Naive thymus-derived CD8-positive, alpha-beta T cell (primary cell): ENCODE data around the gene FAN1. TPM values are rescaled to one million over a fixed set of nuclear protein-coding genes. Genes with fewer than 3 reads are reported as not detected.

Experiments used
- ATAC-seq, 2 donors: fragments of 150-1000 bp; cut with Tn5 transposase in 1 of 2; sonication (Bioruptor Pico), chemical (Tn5 transposase) in 1 of 2; 1 replicate in 1 of 2; 2 replicates in 1 of 2; pipeline ENCODE4 v1.10.0; 2021; ENCODE audit warnings: mild to moderate bottlenecking in 2 of 2, moderate library complexity in 2 of 2
- POLR2A ChIA-PET: fragments of 350-600 bp; sonication (Branson Sonifier 250); formaldehyde crosslinking; loops from one replicate; lab custom pipeline; 2021; ENCODE audit warnings: antibody characterized with exemption; lab: Charles Lee
- DNase-seq, 10 donors: peaks; one replicate each; pipeline versions ENCODE4 v3.0.0 to v3.0.0-alpha.2; 2020 to 2022
- H3K27ac Mint-ChIP-seq, 10 donors: one replicate each; pipeline ENCODE4 v1.8.0; 2020 to 2022; ENCODE audit warnings: mild to moderate bottlenecking in 10 of 10, mixed read lengths in 10 of 10, moderate library complexity in 4 of 10, inconsistent platforms in 1 of 10
- H3K27me3 Mint-ChIP-seq, 5 donors: one replicate each; pipeline ENCODE4 v1.8.0; 2021 to 2022; ENCODE audit warnings: mixed read lengths in 5 of 5
- H3K36me3 Mint-ChIP-seq, 3 donors: one replicate each; pipeline ENCODE4 v1.8.0; 2020 to 2022; ENCODE audit warnings: mixed read lengths in 3 of 3, mild to moderate bottlenecking in 2 of 3, inconsistent platforms in 1 of 3
- H3K4me1 Mint-ChIP-seq, 4 donors: one replicate each; pipeline ENCODE4 v1.8.0; 2021 to 2022; ENCODE audit warnings: mixed read lengths in 4 of 4
- H3K4me3 Mint-ChIP-seq, 10 donors: one replicate each; pipeline ENCODE4 v1.8.0; 2020 to 2022; ENCODE audit warnings: mild to moderate bottlenecking in 10 of 10, mixed read lengths in 10 of 10, moderate library complexity in 6 of 10, inconsistent platforms in 1 of 10
- H3K9me3 Mint-ChIP-seq, 9 donors: one replicate each; pipeline ENCODE4 v1.8.0; 2020 to 2022; ENCODE audit warnings: mixed read lengths in 9 of 9, mild to moderate bottlenecking in 3 of 9, inconsistent platforms in 1 of 9, moderate library complexity in 1 of 9
- polyA plus RNA-seq, 3 donors: library from polyadenylated mRNA; unstranded; fragments of 300-500 nt; fragmentation: Illumina TruSeq; gene quantifications; one replicate each; pipeline ENCODE4 v1.2.3, GENCODE V29; 2021
- total RNA-seq, 8 experiments: library from RNA in 2 of 8; stranded (reverse) in 2 of 8; gene quantifications; one replicate each; pipeline ENCODE4 v1.2.3 and lab custom pipeline; 2021 to 2026

FAN1 gene
- total and polyA plus RNA-seq, 5 experiments from 2014 or later, result 7.4 to 34.8 (median 10.0) TPM

GRCh38 chr15:30939161-30939560 is 35.4 kb downstream of the FAN1 start:
- H3K36me3 Mint-ChIP-seq, result peaks cover 0 to 85% (median 25%) of the 10 kb centered on the region in 3 donors

GRCh38 chr15:30940359-30940758 is 36.6 kb downstream of the FAN1 start:
- Mint-ChIP-seq H3K27ac (peak overlapping the region in 2 of 10 donors; percentile 49 to 57), H3K4me3 (no peak overlapping the region), H3K9me3 (no peaks in the 10 kb centered on the region), H3K27me3 (no peaks in the 10 kb centered on the region), H3K4me1 (no peaks in the 10 kb centered on the region), H3K36me3 (peaks cover 0 to 87% (median 25%) of the 10 kb centered on the region in 3 donors)
- DNase-seq (no peak), ATAC-seq (no peak)
- POLR2A ChIA-PET, result no interaction called here

More at GRCh38 chr15:30939161-30939560, 35.4 kb downstream of the FAN1 start:
- ATAC-seq, result no peak
- POLR2A ChIA-PET, result no interaction called here
- no peak for DNase-seq
- no peak overlapping the region for H3K4me3 Mint-ChIP-seq
- peak overlapping the region in 5 of 10 donors; percentile 14 to 43 (median 24) for H3K27ac Mint-ChIP-seq
- H3K4me1 Mint-ChIP-seq, result peaks cover 0 to under 1% (median 0%) of the 10 kb centered on the region in 4 donors
- no peaks in the 10 kb centered on the region for H3K27me3 Mint-ChIP-seq
- no peaks in the 10 kb centered on the region for H3K9me3 Mint-ChIP-seq

GRCh38 chr15:30941520-30941919 is 37.8 kb downstream of the FAN1 start:
- Mint-ChIP-seq H3K4me1 (no peaks in the 10 kb centered on the region), H3K36me3 (peaks cover 0 to 93% (median 28%) of the 10 kb centered on the region in 3 donors), H3K9me3 (no peaks in the 10 kb centered on the region), H3K4me3 (no peak overlapping the region), H3K27ac (peak overlapping the region in 4 of 10 donors; percentile 3 to 70 (median 46)), H3K27me3 (no peaks in the 10 kb centered on the region)
- POLR2A ChIA-PET, result no interaction called here
- ATAC-seq (no peak), DNase-seq (no peak)

GRCh38 chr15:30943654-30944335 is 40.1 kb downstream of the FAN1 start:
- ATAC-seq, result no peak

GRCh38 chr15:30953183-30953582 is 49.5 kb downstream of the FAN1 start:
- no peak overlapping the region for H3K4me3 Mint-ChIP-seq
- H3K27me3 Mint-ChIP-seq, result no peaks in the 10 kb centered on the region
- peaks cover 0 to 8% (median 0%) of the 10 kb centered on the region in 4 donors for H3K4me1 Mint-ChIP-seq
- H3K36me3 Mint-ChIP-seq, result peaks cover 17 to 97% (median 72%) of the 10 kb centered on the region in 3 donors
- peaks cover 0 to 4% (median 0%) of the 10 kb centered on the region in 9 donors for H3K9me3 Mint-ChIP-seq
- H3K27ac Mint-ChIP-seq, result peak overlapping the region in 5 of 10 donors; percentile 1 to 71 (median 41)
- DNase-seq (no peak), ATAC-seq (no peak)
- POLR2A ChIA-PET, result no interaction called here

More at GRCh38 chr15:30943654-30944335, 40.1 kb downstream of the FAN1 start:
- Mint-ChIP-seq H3K4me1 (peaks cover 0 to 2% (median 0%) of the 10 kb centered on the region in 4 donors), H3K27me3 (no peaks in the 10 kb centered on the region), H3K36me3 (peaks cover 4 to 93% (median 34%) of the 10 kb centered on the region in 3 donors), H3K4me3 (no peak overlapping the region), H3K27ac (peak overlapping the region in 2 of 10 donors; percentile 11 to 22), H3K9me3 (no peaks in the 10 kb centered on the region)
- DNase-seq, result no peak
- POLR2A ChIA-PET, result no interaction called here

- POLR2A ChIA-PET, result no interaction called here
- peak overlapping the region in 1 of 10 donors; percentile 7 for H3K4me3 Mint-ChIP-seq
- peak overlapping the region in 7 of 10 donors; percentile 38 to 90 (median 65) for H3K27ac Mint-ChIP-seq
- ATAC-seq (no peak), DNase-seq (no peak)
- peaks cover 0 to 8% (median 0%) of the 10 kb centered on the region in 4 donors for H3K4me1 Mint-ChIP-seq
- H3K27me3 Mint-ChIP-seq, result no peaks in the 10 kb centered on the region
- peaks cover 0 to 4% (median 0%) of the 10 kb centered on the region in 9 donors for H3K9me3 Mint-ChIP-seq
- peaks cover 17 to 95% (median 68%) of the 10 kb centered on the region in 3 donors for H3K36me3 Mint-ChIP-seq
Observed at GRCh38 chr15:30953731-30954378, 50.1 kb downstream of the FAN1 start.

- peak overlapping the region in 1 of 10 donors; percentile 31 for H3K27ac Mint-ChIP-seq
- DNase-seq (no peak), ATAC-seq (no peak)
- peaks cover 0 to 2% (median 0%) of the 10 kb centered on the region in 9 donors for H3K9me3 Mint-ChIP-seq
- no peaks in the 10 kb centered on the region for H3K27me3 Mint-ChIP-seq
- H3K36me3 Mint-ChIP-seq, result peaks cover 9 to 95% (median 64%) of the 10 kb centered on the region in 3 donors
- peaks cover 0 to 8% (median 2%) of the 10 kb centered on the region in 4 donors for H3K4me1 Mint-ChIP-seq
- POLR2A ChIA-PET, result no interaction called here
- no peak overlapping the region for H3K4me3 Mint-ChIP-seq
Observed at GRCh38 chr15:30954674-30955073, 51.0 kb downstream of the FAN1 start.

GRCh38 chr15:30956216-30957124 is 52.8 kb downstream of the FAN1 start:
- peaks cover 10 to 94% (median 47%) of the 10 kb centered on the region in 3 donors for H3K36me3 Mint-ChIP-seq
- peak overlapping the region in 7 of 10 donors; percentile 6 to 82 (median 42) for H3K27ac Mint-ChIP-seq
- no peaks in the 10 kb centered on the region for H3K27me3 Mint-ChIP-seq
- ATAC-seq (no peak), DNase-seq (no peak)
- peaks cover 0 to 9% (median 6%) of the 10 kb centered on the region in 4 donors for H3K4me1 Mint-ChIP-seq
- POLR2A ChIA-PET, result no interaction called here
- H3K4me3 Mint-ChIP-seq, result no peak overlapping the region
- no peaks in the 10 kb centered on the region for H3K9me3 Mint-ChIP-seq

- POLR2A ChIA-PET, result no interaction called here
- no peak for DNase-seq
- peak overlapping the region in 4 of 10 donors; percentile 3 to 77 (median 46) for H3K27ac Mint-ChIP-seq
- ATAC-seq, result no peak
- H3K4me3 Mint-ChIP-seq, result no peak overlapping the region
- no peaks in the 10 kb centered on the region for H3K27me3 Mint-ChIP-seq
- no peaks in the 10 kb centered on the region for H3K9me3 Mint-ChIP-seq
- H3K4me1 Mint-ChIP-seq, result peaks cover 10 to 23% (median 21%) of the 10 kb centered on the region in 4 donors
- peaks cover 11 to 87% (median 32%) of the 10 kb centered on the region in 3 donors for H3K36me3 Mint-ChIP-seq
Observed at GRCh38 chr15:30958219-30958618, 54.5 kb downstream of the FAN1 start.

- Mint-ChIP-seq H3K36me3 (peaks cover 5 to 80% (median 13%) of the 10 kb centered on the region in 3 donors), H3K4me1 (peaks cover 18 to 37% (median 27%) of the 10 kb centered on the region in 4 donors), H3K27ac (peak overlapping the region in 4 of 10 donors; percentile 33 to 88 (median 61)), H3K27me3 (no peaks in the 10 kb centered on the region), H3K9me3 (no peaks in the 10 kb centered on the region), H3K4me3 (no peak overlapping the region)
- POLR2A ChIA-PET, result no interaction called here
- DNase-seq (no peak), ATAC-seq (no peak)
Observed at GRCh38 chr15:30962079-30962478, 58.4 kb downstream of the FAN1 start.

- no peaks in the 10 kb centered on the region for H3K9me3 Mint-ChIP-seq
- H3K27me3 Mint-ChIP-seq, result no peaks in the 10 kb centered on the region
- DNase-seq (peak in 2 of 10 donors; percentile 41 to 44), ATAC-seq (peak; percentile 52 to 77)
- H3K4me1 Mint-ChIP-seq, result peaks cover 18 to 37% (median 26%) of the 10 kb centered on the region in 4 donors
- POLR2A ChIA-PET, result no interaction called here
- peak overlapping the region in 9 of 10 donors; percentile 2 to 77 (median 49) for H3K27ac Mint-ChIP-seq
- H3K36me3 Mint-ChIP-seq, result peaks cover 5 to 80% (median 13%) of the 10 kb centered on the region in 3 donors
- peak overlapping the region in 8 of 10 donors; percentile 0 to 63 (median 29) for H3K4me3 Mint-ChIP-seq
Observed at GRCh38 chr15:30962659-30963058, 58.9 kb downstream of the FAN1 start.

- ATAC-seq (no peak), DNase-seq (no peak)
- Mint-ChIP-seq H3K4me1 (peaks cover 14 to 40% (median 29%) of the 10 kb centered on the region in 4 donors), H3K36me3 (peaks cover 5 to 73% (median 9%) of the 10 kb centered on the region in 3 donors), H3K27me3 (no peaks in the 10 kb centered on the region), H3K9me3 (no peaks in the 10 kb centered on the region), H3K4me3 (peak overlapping the region in 1 of 10 donors; percentile 33), H3K27ac (peak overlapping the region in 4 of 10 donors; percentile 21 to 56 (median 53))
- POLR2A ChIA-PET, result no interaction called here
Observed at GRCh38 chr15:30963681-30964080, 60.0 kb downstream of the FAN1 start.
